NOMO-1 (cell line): ENCODE results near the gene SPANXD.
"Not testable (repeated sequence)": the region's sequence is repeated elsewhere in the genome, so short reads cannot be mapped to it uniquely, and the experiment has no call there.

Experiments
- DNase-seq, 2 experiments: peaks; one replicate each; lab custom pipeline; 2025; ENCODE audit not compliant: unreplicated experiment in 2 of 2; lab: John Stamatoyannopoulos, UW

Gene SPANXD, protein sequence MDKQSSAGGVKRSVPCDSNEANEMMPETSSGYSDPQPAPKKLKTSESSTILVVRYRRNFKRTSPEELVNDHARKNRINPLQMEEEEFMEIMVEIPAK

GRCh38 chrX:141698639-141699038 is at the start of gene SPANXD:
TSS of gene SPANXD (minus strand) at chrX:141698739. CDS start at chrX:141698405, 334 bp downstream.
- not testable (repeated sequence) for DNase-seq

- DNase-seq: no peak
Measured at GRCh38 chrX:141742666-141743065, 44.1 kb upstream of the SPANXD start.

- no peak for DNase-seq
Measured at GRCh38 chrX:141736656-141737055, 38.1 kb upstream of the SPANXD start.

DNA sequence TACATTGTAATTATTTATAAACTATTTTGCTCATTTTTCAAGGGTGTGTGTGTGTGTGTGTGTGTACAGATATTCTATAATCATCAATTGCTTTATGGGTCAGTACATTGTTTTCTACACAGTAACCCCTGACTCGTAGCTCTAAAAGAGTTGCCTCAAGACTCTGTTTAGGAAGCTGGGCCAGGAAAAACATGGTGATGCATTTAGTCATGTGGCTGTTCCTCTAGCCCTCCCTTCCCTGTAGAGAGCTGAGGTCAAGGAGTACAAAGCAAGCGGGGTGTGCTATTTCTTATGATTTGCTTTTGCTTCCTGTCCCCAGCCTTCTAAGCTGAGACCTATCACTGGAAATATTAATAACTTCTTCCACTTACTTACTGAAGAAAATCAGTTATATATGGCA is 34.8 kb upstream of the SPANXD start:
- DNase-seq: no peak

DNA sequence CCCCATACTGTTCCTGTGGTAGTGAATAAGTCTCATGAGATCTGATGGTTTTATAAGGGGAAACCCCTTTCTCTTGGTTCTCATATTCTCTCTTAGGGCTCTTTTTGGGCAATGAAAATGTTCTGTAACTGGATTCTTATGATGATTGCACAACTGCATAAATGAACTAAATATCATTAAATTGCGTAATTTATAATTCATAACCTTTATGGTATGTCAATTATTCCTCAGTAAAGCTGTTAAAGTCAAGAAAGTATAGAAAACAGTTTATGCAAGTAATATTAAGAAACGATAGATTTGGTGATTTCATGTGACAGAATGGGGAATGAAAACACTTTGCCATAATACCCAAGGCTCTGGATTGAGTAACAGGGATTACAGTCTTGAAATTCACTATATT is 33.5 kb upstream of the SPANXD start:
- DNase-seq: no peak

DNA sequence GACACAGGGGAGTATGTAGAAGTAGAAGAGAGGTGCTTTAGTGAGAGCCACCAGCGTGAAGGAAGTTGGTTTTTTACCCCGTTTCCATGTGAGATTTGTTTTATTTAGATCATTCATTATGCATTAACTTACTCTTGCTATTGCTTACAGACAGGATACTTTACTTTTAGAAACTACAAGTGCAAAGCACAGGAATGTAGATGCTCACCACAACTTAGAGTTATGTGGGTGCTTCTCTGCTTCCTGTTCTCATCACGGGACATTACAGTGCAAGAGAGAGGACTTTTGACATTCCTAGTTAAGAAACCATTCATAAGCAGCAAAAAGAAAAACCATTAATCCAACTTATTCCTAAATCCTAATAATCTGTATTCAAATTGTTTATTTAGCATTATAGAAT is 25.6 kb upstream of the SPANXD start:
- DNase-seq: no peak

DNA sequence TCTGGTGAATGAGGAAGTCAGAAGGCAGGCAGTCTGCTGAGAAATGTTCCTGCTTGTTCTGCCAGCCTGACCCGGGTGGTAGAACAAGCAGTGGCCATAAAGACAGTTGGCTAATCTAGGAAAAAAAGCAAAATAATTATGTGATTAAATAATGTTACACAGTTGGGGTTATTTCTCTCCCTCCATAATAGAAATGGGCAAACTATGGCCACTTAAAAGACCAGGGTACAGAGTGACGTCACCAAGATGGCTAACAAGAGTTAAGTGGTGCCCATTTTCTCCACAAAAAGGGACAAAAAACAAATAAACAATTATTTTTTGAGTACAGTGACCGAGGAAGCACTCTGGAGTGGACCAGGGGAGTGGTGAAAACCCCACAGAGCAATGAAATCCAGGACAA is 16.1 kb upstream of the SPANXD start:
- DNase-seq: no peak

GRCh38 chrX:141701072-141701471 is 2.5 kb upstream of the SPANXD start:
- DNase-seq: no peak

DNA sequence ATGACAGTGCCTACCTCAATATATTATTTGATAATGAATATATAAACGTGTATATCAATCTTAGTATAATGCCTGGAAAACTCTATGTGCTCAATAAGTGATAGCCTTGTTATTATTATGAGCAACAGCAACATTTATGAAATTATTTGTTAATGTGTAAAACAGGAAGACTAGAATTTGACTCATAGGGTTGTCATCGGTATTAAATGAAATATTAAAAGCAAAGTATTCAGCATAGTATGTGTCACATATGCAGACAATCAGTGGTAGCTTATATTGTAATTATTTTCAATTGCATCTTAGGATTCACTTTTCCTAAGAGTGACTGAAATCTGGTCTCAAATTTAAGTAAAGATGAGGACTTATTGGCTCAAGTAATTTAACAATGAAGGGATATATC is 24.6 kb downstream of the SPANXD start:
- no peak for DNase-seq

DNA sequence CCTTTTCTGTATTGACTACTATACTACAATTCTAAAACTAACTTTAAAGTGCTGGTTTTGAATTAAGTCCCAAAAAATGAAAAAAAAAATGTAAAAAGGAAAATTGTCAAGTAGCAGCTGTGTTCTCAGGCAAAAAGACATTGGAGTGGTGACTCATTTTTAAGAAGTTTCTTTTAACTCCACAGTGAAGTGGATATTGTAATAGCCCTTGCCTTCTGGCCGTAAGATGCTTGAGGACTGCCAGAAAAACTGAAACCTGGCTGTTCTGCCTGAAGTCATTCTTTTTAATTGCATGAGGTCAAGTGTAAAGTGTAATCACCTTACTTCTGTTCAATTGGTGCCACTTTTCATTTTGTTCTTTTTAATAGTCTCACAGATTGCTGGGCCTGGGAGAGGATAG is 28.9 kb downstream of the SPANXD start:
- no peak for DNase-seq

GRCh38 chrX:141668371-141668770 is 30.2 kb downstream of the SPANXD start:
- no peak for DNase-seq

DNA sequence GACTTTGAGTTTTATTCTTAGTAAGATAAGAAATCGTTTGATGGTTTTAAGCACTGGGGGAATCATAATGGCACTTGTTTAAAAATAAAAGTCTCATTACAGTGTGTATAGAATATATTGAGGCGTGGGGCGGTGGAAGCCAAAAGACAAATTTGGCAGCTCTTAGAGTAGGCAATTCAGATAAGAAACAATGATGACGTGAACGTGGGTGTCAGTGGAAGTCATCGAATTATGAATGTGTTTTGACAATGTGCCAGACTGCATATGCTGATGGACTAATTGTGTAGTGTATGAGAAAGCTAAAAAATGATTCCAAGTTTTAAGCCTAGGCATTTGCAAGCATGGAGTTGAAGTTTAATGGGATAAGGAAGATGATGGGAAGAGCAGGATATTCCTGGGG is 35.8 kb downstream of the SPANXD start:
- DNase-seq: no peak

DNA sequence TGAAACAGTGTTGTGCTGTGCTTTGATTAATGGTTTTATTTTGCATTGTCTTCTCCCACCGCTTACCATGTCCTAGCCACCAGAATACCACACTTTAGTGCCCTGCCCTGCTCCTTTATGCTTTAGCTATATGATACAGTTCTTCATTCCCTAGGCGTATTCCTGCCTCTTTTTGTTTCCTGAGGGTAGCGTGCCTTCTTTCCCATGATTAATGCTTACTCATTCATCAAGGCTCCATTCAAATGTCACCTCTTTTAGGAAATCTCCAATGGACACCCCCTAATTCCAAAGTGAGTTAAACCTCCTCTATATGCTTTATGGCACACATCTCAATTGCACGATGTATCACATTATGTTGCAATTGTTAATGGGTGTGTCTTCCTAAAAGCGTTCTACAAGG is 46.3 kb downstream of the SPANXD start:
- no peak for DNase-seq
